HepG2 (cell line): ENCODE measurements around the gene INHBC. TPM values are rescaled to one million over a fixed set of nuclear protein-coding genes. Genes with fewer than 3 reads are reported as not detected.

Experiments used
- ARID4A ChIP-seq: sonication (generic); formaldehyde crosslinking; IDR thresholded peaks from 2 replicates; pipeline ENCODE4 v1.5.0; 2020; ENCODE audit warnings: mild to moderate bottlenecking, missing genetic modification reagents, borderline replicate concordance
- ASH2L ChIP-seq: fragments of 300-600, 200-600 bp; sonication (generic); IDR thresholded peaks from 2 replicates; pipeline ENCODE4 v1.7.0; 2017; ENCODE audit warnings: low read depth, mild to moderate bottlenecking, moderate library complexity, mixed read lengths, low read length; ENCODE audit not compliant: insufficient read length
- CENPX ChIP-seq: sonication (generic); formaldehyde crosslinking; IDR thresholded peaks from 2 replicates; pipeline ENCODE4 v1.9.0; 2021; ENCODE audit warnings: mild to moderate bottlenecking, missing genetic modification reagents, moderate library complexity
- DR1 ChIP-seq: sonication (generic); formaldehyde crosslinking; IDR thresholded peaks from 2 replicates; pipeline ENCODE4 v1.8.0; 2021; ENCODE audit warnings: mild to moderate bottlenecking, missing genetic modification reagents, inconsistent platforms
- EP300 ChIP-seq, 3 experiments: sonication (generic) in 1 of 3; formaldehyde crosslinking in 1 of 3; IDR thresholded peaks; 2 replicates each; pipeline versions ENCODE4 v1.5.1 to v1.6.1; 2011 to 2020; ENCODE audit warnings: low read depth in 2 of 3, low read length in 2 of 3, borderline replicate concordance in 1 of 3, improper control_type of control experiment in 1 of 3, mild to moderate bottlenecking in 1 of 3, missing genetic modification reagents in 1 of 3, moderate library complexity in 1 of 3
- GFI1 ChIP-seq: sonication (generic); formaldehyde crosslinking; IDR thresholded peaks from 2 replicates; pipeline ENCODE4 v1.5.0; 2020; ENCODE audit warnings: missing genetic modification reagents, mild to moderate bottlenecking, borderline replicate concordance
- SNAPC4 ChIP-seq: sonication (generic); formaldehyde crosslinking; IDR thresholded peaks from 2 replicates; pipeline ENCODE4 v1.4.0; 2020; ENCODE audit warnings: mild to moderate bottlenecking, missing genetic modification reagents
- SOX5 ChIP-seq: IDR thresholded peaks from 2 replicates; pipeline ENCODE4 v1.6.1; 2016; ENCODE audit warnings: borderline replicate concordance
- TBL1XR1 ChIP-seq: fragments of 150-350 bp; IDR thresholded peaks from 2 replicates; pipeline ENCODE4 v1.6.1; 2014; ENCODE audit warnings: borderline replicate concordance, low read length; ENCODE audit not compliant: partially characterized antibody
- TFDP2 ChIP-seq: sonication (generic); formaldehyde crosslinking; IDR thresholded peaks from 2 replicates; pipeline ENCODE4 v1.4.0; 2020; ENCODE audit warnings: missing genetic modification reagents
- THAP7 ChIP-seq: sonication (generic); formaldehyde crosslinking; IDR thresholded peaks from 2 replicates; pipeline ENCODE4 v1.8.1; 2023; ENCODE audit warnings: mild to moderate bottlenecking, missing genetic modification reagents
- TMF1 ChIP-seq: sonication (generic); formaldehyde crosslinking; IDR thresholded peaks from 2 replicates; pipeline ENCODE4 v1.8.1; 2022; ENCODE audit warnings: low read depth, missing genetic modification reagents
- ZNF136 ChIP-seq: sonication (generic); formaldehyde crosslinking; IDR thresholded peaks from 2 replicates; pipeline ENCODE4 v1.8.1; 2022; ENCODE audit warnings: low read depth, mild to moderate bottlenecking, moderate library complexity, missing genetic modification reagents
- ZNF567 ChIP-seq: sonication (generic); formaldehyde crosslinking; IDR thresholded peaks from 2 replicates; pipeline ENCODE4 v1.8.1; 2023; ENCODE audit warnings: mild to moderate bottlenecking, missing genetic modification reagents, borderline replicate concordance
- ZNF577 ChIP-seq: sonication (generic); formaldehyde crosslinking; IDR thresholded peaks from 2 replicates; pipeline ENCODE4 v1.4.0; 2020; ENCODE audit warnings: mild to moderate bottlenecking, low read depth, missing genetic modification reagents, borderline replicate concordance
- polyA plus RNA-seq, 8 experiments: library from polyadenylated mRNA; depleted of rRNA in 3 of 8; stranded (reverse) in 7 of 8; unstranded in 1 of 8; fragments of >200 nt; fragmentation: Illumina TruSeq in 4 of 8; extraction: Trizol in 4 of 8; gene quantifications; 2 replicates each; pipeline versions ENCODE4 v1.2.1 to v1.2.3, GENCODE V29; 2011 to 2016; ENCODE audit warnings: low read depth in 4 of 8, missing spikeins in 1 of 8, mixed read lengths in 1 of 8; ENCODE audit not compliant: insufficient read depth in 1 of 8
- total RNA-seq, 5 experiments: library from RNA; depleted of rRNA; stranded (reverse); fragments of >200 nt; fragmentation: Illumina TruSeq; extraction: Trizol; gene quantifications; 2 replicates each; pipeline ENCODE4 v1.2.3, GENCODE V29; 2016; ENCODE audit warnings: low read depth in 1 of 5

Gene INHBC
- total and polyA plus RNA-seq, 2 of the 13 experiments (the other 11 are each of a cell fraction or from before 2014, with no cell fraction given), result 1.8 to 13.8 TPM

GRCh38 chr12:57459055-57459749 lies 24.6 kb downstream of the INHBC start (continued):
- TF ChIP-seq SNAPC4 (CRISPR knock-in tag), result no peak
- no peak for TF ChIP-seq TBL1XR1
- TF ChIP-seq SOX5 (CRISPR knock-in tag), result no peak
- TF ChIP-seq ZNF136 (CRISPR knock-in tag), result no peak
- TF ChIP-seq TMF1 (CRISPR knock-in tag), result no peak
- TF ChIP-seq DR1 (CRISPR knock-in tag), result no peak
- no peak for TF ChIP-seq ZNF577
- TF ChIP-seq ZNF567 (CRISPR knock-in tag), result peak; percentile 62; the same call in 1 of the 2 replicates
- 0 out of 2 replicates have a peak, but pooled peaks have one; percentile 27 for TF ChIP-seq THAP7 (CRISPR knock-in tag)
- 0 out of 2 replicates have a peak, but pooled peaks have one; percentile 43 for TF ChIP-seq GFI1 (CRISPR knock-in tag)
- no peak for TF ChIP-seq EP300 (IDR thresholded peaks at IDR 0.05; ENCODE audit: low read depth in 2 of 2, low read length in 2 of 2)
- TF ChIP-seq EP300 (CRISPR knock-in tag; IDR thresholded peaks at IDR 0.05; ENCODE audit: borderline replicate concordance), result no peak
- no peak for TF ChIP-seq CENPX (CRISPR knock-in tag)
- peak; percentile 43; the same call in 1 of the 2 replicates for TF ChIP-seq ARID4A (CRISPR knock-in tag)
- TF ChIP-seq TFDP2 (CRISPR knock-in tag), result no peak; the same call in 1 of the 2 replicates
- TF ChIP-seq ASH2L, result peak; percentile 77
